Skeletal muscle tissue (tissue), 4 donors: ENCODE data around the gene SPDYE4. TPM values are rescaled to one million over a fixed set of nuclear protein-coding genes. Genes with fewer than 3 reads are reported as not detected.

Experiments
- H3K27ac ChIP-seq: one replicate; pipeline ENCODE4 v1.7.0; 2013; ENCODE audit warnings: mild to moderate bottlenecking, low read depth, low read length, inconsistent platforms
- H3K27me3 ChIP-seq, 3 donors: one replicate each; pipeline ENCODE4 v1.7.0; 2013; ENCODE audit warnings: low read length in 3 of 3; ENCODE audit not compliant: control insufficient read depth in 3 of 3, insufficient read depth in 3 of 3
- H3K36me3 ChIP-seq, 3 donors: one replicate each; pipeline ENCODE4 v1.7.0; 2013; ENCODE audit warnings: low read length in 3 of 3; ENCODE audit not compliant: control insufficient read depth in 3 of 3, insufficient read depth in 3 of 3
- H3K4me1 ChIP-seq, 3 donors: one replicate each; pipeline ENCODE4 v1.7.0; 2013; ENCODE audit warnings: low read length in 3 of 3, mild to moderate bottlenecking in 3 of 3; ENCODE audit not compliant: control insufficient read depth in 3 of 3, insufficient read depth in 3 of 3
- H3K4me3 ChIP-seq, 3 donors: one replicate each; pipeline ENCODE4 v1.7.0; 2013; ENCODE audit warnings: low read length in 3 of 3
- H3K9ac ChIP-seq, 3 donors: one replicate each; pipeline ENCODE4 v1.7.0; 2013; ENCODE audit warnings: low read length in 3 of 3, mild to moderate bottlenecking in 3 of 3, moderate library complexity in 2 of 3, low read depth in 1 of 3
- H3K9me3 ChIP-seq, 3 donors: one replicate each; pipeline ENCODE4 v1.7.0; 2013; ENCODE audit warnings: low read length in 3 of 3; ENCODE audit not compliant: control insufficient read depth in 3 of 3
- total RNA-seq: library from RNA; depleted of rRNA; stranded (reverse); fragments of >200 nt; gene quantifications from one replicate; pipeline ENCODE4 v1.2.3, GENCODE V29; 2014
- donor health status: Osteomylitis.

SPDYE4 gene
- total RNA-seq, 1 donor from 2014 or later: not detected

GRCh38 chr17:8798846-8799569 lies 40.7 kb upstream of the SPDYE4 start, which contains the start of gene MFSD6L:
Gene MFSD6L (minus strand): TSS chr17:8799365. CDS start chr17:8799120, 245 bp downstream.
- H3K4me3 ChIP-seq: no peak within 1 kb of the TSS
- no peak within 1 kb of the TSS for H3K27ac ChIP-seq
- peaks cover 0 to 2% (median 0%) of the 10 kb centered on the region in 3 donors for H3K4me1 ChIP-seq
- H3K27me3 ChIP-seq: peaks cover 4 to 28% (median 28%) of the 10 kb centered on the region in 3 donors
- no peaks in the 10 kb centered on the region for H3K36me3 ChIP-seq
- H3K9me3 ChIP-seq: no peaks in the 10 kb centered on the region
- H3K9ac ChIP-seq: no peak within 1 kb of the TSS

DNA sequence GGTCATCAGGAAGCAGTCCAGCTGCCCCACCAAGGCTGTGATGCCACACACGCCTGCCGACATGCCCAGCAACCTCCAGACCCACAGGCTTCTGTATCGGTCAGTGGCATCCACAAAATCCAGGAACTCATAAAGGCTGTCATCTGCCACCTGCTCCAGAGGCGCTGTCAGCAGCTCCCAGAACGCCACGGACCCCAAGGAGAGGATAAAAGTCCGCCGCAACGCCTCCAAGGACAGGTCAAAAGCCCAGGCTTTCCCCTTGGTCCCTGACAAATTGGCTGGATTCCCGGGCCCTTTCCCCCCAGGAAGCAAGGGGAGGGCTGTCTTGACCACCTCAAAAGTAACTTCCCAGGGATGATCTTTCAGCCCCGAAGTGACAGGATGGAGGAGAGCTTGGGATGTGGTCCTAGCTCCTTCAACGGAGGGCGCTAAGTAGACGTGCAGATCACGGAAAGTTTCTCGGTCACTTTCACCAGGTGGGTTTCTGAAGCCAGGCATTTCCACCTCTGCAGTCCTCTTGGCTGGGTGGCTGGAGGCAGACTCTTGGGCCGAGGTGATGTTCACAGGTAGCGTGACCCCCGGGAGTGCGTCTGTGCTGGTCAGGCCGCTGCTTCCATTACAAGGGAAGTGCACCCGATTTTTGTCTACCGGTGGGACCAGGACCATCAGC lies 40.0 kb upstream of the SPDYE4 start:
- H3K9ac ChIP-seq: no peak overlapping the region

DNA sequence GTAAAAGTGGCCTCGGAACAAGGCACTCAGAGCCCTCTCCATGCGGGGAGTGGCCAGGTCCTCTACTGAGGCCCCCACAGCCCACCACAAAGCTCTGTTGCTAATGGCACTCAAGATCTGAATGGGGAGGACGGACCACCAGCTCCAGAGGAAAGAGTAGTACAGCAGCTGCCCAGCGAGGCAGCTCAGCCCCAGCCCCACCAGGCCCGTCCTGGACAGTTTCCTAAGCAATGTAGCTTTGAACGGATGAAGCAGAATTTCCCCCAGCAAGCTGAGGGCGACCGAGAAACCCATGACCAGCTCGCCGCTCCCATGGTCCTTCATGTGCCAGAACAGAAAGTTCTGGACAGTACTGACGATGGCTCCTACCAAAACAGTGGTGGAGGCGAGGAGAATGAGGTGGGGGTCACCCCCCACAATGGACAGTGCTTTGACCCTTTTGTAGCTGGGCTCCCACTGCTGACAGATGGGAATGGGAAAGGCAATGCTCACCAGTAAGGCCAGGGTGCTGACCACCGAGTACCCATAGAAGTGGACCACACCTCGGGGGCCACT lies 39.4 kb upstream of the SPDYE4 start:
- Histone ChIP-seq H3K9me3 (no peaks in the 10 kb centered on the region), H3K9ac (no peak overlapping the region), H3K36me3 (no peaks in the 10 kb centered on the region), H3K27me3 (peaks cover 4 to 28% (median 28%) of the 10 kb centered on the region in 3 donors), H3K4me1 (peaks cover 0 to 2% (median 0%) of the 10 kb centered on the region in 3 donors), H3K27ac (no peak overlapping the region), H3K4me3 (no peak overlapping the region)

More for the DNA sequence above, 40.0 kb upstream of the SPDYE4 start:
- Histone ChIP-seq H3K27me3 (peaks cover 4 to 28% (median 28%) of the 10 kb centered on the region in 3 donors), H3K36me3 (no peaks in the 10 kb centered on the region), H3K27ac (no peak overlapping the region), H3K4me1 (peaks cover 0 to 2% (median 0%) of the 10 kb centered on the region in 3 donors), H3K4me3 (no peak overlapping the region), H3K9me3 (no peaks in the 10 kb centered on the region)

DNA sequence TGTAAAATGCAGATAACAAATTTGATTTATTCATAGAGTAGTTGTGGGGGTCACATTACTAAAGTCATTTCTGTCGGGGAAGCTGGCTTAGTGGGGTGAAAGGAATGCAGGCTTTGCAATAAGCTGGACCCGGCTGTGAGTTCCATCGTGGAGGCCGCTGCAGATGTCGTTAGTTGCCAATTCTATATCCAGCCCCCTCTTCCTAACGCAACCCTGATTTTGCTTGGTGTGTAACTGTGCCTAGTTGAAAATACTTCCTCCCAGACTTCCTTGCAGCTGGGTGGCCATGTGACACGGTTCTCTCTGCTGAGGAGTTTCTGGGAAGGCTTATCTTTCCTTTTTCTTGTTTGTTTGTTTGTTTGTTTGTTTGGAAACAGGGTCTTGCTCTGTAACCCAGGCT lies 36.3 kb upstream of the SPDYE4 start:
- H3K9ac ChIP-seq: no peak overlapping the region
- no peak overlapping the region for H3K4me3 ChIP-seq
- no peaks in the 10 kb centered on the region for H3K36me3 ChIP-seq
- peaks cover 0 to 25% (median 23%) of the 10 kb centered on the region in 3 donors for H3K27me3 ChIP-seq
- no peak overlapping the region for H3K27ac ChIP-seq
- no peaks in the 10 kb centered on the region for H3K4me1 ChIP-seq
- peaks cover 0 to 2% (median 0%) of the 10 kb centered on the region in 3 donors for H3K9me3 ChIP-seq

GRCh38 chr17:8793649-8794048 lies 35.3 kb upstream of the SPDYE4 start:
- Histone ChIP-seq H3K4me3 (no peak overlapping the region), H3K36me3 (no peaks in the 10 kb centered on the region), H3K27ac (no peak overlapping the region), H3K9me3 (peaks cover 0 to 2% (median 0%) of the 10 kb centered on the region in 3 donors), H3K27me3 (peaks cover 0 to 17% (median 16%) of the 10 kb centered on the region in 3 donors), H3K9ac (no peak overlapping the region), H3K4me1 (no peaks in the 10 kb centered on the region)

DNA sequence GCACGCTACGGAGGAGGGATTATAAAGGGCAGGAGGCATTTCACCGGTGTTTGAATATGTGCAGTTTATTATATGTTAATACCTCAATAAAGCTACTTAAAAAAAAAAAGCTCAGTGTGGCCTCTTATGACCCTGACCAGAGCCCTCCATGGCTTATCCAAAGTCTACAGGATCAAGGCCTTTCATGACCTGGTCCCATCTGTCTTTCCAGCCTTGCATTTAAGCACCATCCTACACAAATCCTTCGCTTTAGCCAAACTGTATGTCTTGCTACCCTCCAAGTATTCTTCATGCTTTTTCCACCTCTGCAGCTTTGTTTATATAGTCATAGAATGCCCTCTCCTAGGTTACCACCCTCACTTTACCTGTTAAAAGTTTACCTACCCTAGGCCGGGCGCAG lies 34.3 kb upstream of the SPDYE4 start:
- H3K36me3 ChIP-seq: no peaks in the 10 kb centered on the region
- no peaks in the 10 kb centered on the region for H3K4me1 ChIP-seq
- peaks cover 0 to 7% (median 6%) of the 10 kb centered on the region in 3 donors for H3K27me3 ChIP-seq
- peaks cover 0 to 2% (median 0%) of the 10 kb centered on the region in 3 donors for H3K9me3 ChIP-seq
- H3K27ac ChIP-seq: no peak overlapping the region
- no peak overlapping the region for H3K4me3 ChIP-seq
- no peak overlapping the region for H3K9ac ChIP-seq

- Histone ChIP-seq H3K27ac (no peak overlapping the region), H3K4me3 (no peak overlapping the region), H3K9me3 (peaks cover 0 to 2% (median 0%) of the 10 kb centered on the region in 3 donors), H3K27me3 (peaks cover 0 to 3% (median 0%) of the 10 kb centered on the region in 3 donors), H3K9ac (no peak overlapping the region), H3K4me1 (no peaks in the 10 kb centered on the region), H3K36me3 (no peaks in the 10 kb centered on the region)
Observed at GRCh38 chr17:8791910-8792270, 33.5 kb upstream of the SPDYE4 start.

DNA sequence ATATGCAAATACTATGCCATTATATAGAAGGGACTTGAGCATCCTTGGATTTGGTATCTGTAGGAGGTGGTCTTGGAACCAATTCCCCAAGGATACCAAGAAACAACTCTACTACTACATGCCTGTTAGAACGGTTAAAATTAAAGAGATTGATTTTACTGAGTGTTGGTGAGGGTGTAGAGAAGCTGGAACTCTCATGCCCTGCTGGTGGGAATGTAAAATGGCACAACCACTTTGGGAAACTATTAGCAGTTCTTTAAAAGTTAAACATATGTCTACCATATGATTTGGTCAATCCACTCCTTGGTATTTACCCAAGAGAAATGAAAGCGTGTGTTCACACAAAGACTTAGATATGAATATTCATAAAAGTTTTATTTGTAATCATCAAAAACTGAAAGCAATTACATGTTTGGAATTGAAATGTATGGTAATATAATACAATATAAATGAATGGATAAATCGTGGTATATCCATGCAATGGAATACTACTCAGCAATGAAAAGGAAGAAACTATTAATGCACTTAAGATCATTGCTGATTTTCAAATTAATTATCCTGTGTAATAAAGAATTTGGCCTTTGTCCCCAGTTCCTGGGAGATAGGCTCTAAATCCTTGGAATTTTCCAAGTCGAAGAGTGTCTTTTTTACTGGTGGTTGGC lies 33.0 kb upstream of the SPDYE4 start:
- peaks cover 0 to 2% (median 0%) of the 10 kb centered on the region in 3 donors for H3K9me3 ChIP-seq
- no peak overlapping the region for H3K4me3 ChIP-seq
- H3K4me1 ChIP-seq: no peaks in the 10 kb centered on the region
- H3K27me3 ChIP-seq: peaks cover 0 to 3% (median 0%) of the 10 kb centered on the region in 3 donors
- no peak overlapping the region for H3K27ac ChIP-seq
- no peak overlapping the region for H3K9ac ChIP-seq
- no peaks in the 10 kb centered on the region for H3K36me3 ChIP-seq

DNA sequence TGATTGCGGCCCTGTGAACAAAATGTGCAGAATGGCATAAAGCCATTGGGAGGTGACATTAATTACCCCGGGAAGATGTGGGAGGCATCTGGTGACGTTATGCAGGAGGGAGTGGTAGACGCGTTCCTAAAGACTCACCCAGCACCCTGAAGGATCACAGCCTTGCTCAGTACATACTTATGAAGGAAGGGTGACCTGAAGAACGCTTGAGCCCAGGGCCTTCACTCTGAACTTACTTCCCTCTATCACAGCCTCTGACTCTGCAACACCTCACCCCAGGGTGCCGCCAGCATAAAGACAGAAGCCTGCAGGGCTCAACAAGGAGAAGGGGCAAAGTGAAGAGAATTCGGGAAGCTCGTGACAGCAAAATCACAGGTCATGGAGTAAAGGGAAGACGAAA lies 31.4 kb upstream of the SPDYE4 start:
- Histone ChIP-seq H3K4me1 (peaks cover 0 to 4% (median 0%) of the 10 kb centered on the region in 3 donors), H3K36me3 (no peaks in the 10 kb centered on the region), H3K27ac (no peak overlapping the region), H3K4me3 (no peak overlapping the region), H3K9me3 (peaks cover 0 to 2% (median 0%) of the 10 kb centered on the region in 3 donors), H3K27me3 (no peaks in the 10 kb centered on the region), H3K9ac (no peak overlapping the region)
